Measurements from ENCODE around the gene HOOK1. TPM values are rescaled to one million over a fixed set of nuclear protein-coding genes. Genes with fewer than 3 reads are reported as not detected.
"Not testable (repeated sequence)": the region's sequence is repeated elsewhere in the genome, so short reads cannot be mapped to it uniquely, and the experiment has no call there.

The HOOK1 gene
- polyA plus RNA-seq, 3 donors, result 59.0 to 98.5 (median 66.4) TPM

DNA sequence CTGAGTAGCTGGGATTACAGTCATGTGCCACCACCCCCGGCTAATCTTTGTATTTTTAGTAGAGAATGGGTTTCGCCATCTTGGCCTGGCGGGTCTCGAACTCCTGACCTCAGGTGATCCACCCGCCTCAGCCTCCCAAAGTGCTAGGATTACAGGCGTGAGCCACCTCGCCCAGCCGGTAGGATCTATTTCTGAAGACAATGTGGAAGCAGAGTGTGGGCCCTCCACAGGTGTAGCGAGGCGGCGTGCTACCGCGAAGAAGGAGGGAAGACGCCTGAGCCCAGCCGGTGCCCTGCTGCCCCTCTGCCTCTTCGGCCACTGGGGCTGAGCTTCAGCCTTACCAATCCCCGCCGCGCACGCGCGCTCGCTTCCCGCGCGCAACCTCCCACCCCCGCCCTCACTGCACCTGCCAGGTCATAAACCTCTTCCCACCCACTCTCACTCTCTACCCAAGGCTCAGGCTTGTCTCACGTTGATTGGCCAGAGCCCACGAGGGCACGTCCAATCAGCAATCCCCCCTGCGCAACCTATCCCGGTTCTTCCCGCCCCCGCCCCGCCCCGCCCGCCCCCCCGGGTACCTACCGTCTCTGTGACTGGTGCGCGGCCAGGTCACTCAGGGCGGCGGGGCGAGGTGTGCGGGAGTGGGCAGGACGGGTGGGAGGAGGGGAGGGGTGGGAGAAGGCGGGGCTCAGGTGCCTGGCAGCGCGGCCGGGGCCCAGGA lies 409 bp upstream of the HOOK1 start:
- DNase-seq, result peak; percentile 95

- DNase-seq, result no peak
Observed at GRCh38 chr1:59815892-59816291, 1.1 kb downstream of the HOOK1 start.

DNA sequence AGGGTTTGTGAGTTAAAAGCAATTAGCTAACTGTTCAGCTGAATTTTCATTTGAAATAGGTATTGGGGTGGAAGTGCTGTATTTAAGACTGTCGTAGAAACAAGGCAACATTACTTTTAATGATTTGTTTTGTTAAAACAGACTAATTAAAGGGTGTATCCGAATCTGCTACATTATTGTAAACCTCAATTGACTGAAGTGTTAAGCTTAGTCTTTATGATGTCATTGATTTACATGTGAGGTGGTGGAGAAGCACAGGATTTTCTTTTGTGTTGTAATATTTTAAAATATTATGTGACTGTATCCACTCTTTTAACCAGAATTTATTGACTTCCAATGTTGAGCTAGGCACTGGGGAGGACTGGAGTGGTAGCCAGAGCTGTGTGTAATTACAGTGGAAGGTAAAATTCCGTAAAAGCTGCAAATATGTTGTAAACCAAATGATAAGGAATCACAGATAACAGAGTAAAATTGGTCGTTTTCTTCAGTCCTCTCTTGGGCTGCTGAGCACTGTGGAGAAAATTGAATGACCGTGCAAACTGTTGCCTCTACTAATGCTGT lies 1.6 kb downstream of the HOOK1 start:
- DNase-seq, result no peak

GRCh38 chr1:59819566-59820438 lies 5.1 kb downstream of the HOOK1 start:
- no peak for DNase-seq

- no peak for DNase-seq
Observed at GRCh38 chr1:59827055-59827643, 12.4 kb downstream of the HOOK1 start.

- DNase-seq, result no peak
Observed at GRCh38 chr1:59828160-59828559, 13.4 kb downstream of the HOOK1 start.

GRCh38 chr1:59831529-59831928 lies 16.8 kb downstream of the HOOK1 start:
- no peak for DNase-seq

- DNase-seq, result no peak
Observed at GRCh38 chr1:59833022-59833421, 18.3 kb downstream of the HOOK1 start.

DNA sequence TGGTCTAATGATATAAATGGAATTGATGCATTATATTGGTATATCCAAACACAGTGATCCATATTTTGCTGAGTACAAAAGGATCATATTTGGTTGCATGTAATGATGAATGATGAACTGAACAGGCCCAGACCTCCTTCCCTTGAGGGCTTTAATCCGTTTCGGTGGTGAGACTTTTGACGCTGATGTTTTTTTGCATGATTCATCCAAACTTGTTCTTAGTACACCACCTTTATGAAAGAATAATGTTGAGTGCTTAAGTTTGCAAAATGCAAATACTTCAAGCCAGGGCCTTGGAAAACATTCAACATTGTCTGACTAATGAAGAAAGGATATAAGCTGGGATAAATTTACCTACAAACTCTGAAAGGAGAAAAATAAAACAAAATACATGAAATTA lies 19.2 kb downstream of the HOOK1 start:
- no peak for DNase-seq

GRCh38 chr1:59837857-59838256 lies 23.1 kb downstream of the HOOK1 start:
- not testable (repeated sequence) for DNase-seq

GRCh38 chr1:59845091-59845490 lies 30.3 kb downstream of the HOOK1 start:
- no peak for DNase-seq

DNA sequence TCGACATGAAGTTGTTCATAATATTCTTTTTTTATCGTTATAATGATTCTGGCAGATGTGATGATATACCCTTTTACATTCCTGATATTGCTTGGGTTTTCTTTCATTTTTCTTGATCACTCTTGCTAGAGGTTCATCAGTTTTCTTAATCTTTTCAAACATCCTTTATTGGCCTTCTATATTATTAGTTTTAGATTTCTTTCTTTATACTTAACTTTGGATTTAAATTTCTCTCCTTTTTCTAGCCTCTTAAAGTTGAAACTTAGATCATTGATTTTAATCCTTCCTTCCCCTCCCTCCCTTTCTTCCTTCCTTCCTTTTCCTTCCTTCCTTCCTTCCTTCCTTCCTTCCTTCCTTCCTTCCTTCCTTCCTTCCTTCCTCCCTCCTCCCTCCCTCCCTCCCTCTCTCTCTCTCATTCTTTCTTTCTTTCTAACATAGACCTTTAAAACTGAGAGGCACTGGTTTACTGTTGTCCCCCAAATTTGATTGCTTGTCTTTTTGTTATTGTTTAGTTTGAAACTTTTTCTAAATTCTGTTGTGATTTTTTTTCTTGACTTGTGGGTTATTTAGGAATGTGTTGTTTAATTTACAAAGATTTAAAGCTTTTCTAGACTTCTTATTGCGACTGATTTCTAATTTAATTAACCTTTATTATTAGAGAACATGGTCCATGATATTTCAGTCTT lies 31.6 kb downstream of the HOOK1 start:
- no peak for DNase-seq

- no peak for DNase-seq
Observed at GRCh38 chr1:59846895-59847282, 32.1 kb downstream of the HOOK1 start.

DNA sequence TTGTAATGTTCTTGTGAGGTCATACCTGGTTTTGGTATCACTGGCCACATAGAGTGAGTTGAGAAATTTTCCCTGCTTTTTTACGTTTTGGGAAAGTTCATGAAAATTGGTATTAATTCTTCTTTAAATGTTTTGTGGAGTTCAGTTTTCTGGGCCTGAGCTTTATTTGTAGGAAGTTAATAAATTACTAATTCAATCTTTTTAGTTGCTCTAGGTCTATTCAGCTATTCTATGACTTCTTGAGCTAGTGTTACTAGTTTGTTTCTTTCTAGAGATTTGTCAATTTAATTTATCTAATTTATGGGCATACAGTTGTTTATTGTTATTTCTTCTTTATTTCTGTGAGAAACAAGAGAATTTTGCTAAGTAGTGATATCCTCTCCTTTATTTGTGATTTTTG lies 37.4 kb downstream of the HOOK1 start:
- no peak for DNase-seq

GRCh38 chr1:59855297-59855696 lies 40.5 kb downstream of the HOOK1 start:
- DNase-seq, result not testable (repeated sequence)

DNA sequence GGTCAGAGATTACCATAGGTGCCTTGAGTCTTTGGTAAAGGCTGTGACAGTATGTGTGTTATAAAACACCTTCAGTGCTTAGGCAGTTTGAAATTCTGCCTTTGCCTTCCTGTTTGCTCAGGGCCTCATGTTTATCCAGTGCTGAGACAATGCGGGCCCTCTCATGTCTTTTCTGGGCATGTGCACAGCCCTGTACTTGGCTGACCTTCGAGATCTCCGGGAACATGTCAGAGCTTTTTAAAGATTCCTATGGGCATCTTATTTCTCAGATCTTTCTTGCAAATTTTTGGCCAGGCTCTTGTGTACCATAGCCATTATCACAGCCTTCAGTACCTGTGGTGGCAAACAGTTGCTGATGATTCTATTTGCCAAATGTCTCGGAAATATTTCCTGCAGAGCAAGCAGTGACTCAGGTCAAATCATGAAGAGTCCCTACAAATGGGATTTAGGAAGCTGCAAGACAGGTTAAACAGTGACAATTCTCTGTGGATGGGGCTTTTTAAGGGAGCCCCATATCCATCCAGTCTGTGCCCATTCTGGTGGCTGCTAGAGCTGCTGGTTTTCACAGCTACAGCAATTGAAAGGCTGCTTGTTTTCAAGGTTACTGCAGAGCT lies 42.1 kb downstream of the HOOK1 start:
- no peak for DNase-seq

GRCh38 chr1:59857679-59858354 lies 43.1 kb downstream of the HOOK1 start:
- no peak for DNase-seq

- DNase-seq, result no peak
Observed at GRCh38 chr1:59866462-59866861, 51.7 kb downstream of the HOOK1 start.

DNA sequence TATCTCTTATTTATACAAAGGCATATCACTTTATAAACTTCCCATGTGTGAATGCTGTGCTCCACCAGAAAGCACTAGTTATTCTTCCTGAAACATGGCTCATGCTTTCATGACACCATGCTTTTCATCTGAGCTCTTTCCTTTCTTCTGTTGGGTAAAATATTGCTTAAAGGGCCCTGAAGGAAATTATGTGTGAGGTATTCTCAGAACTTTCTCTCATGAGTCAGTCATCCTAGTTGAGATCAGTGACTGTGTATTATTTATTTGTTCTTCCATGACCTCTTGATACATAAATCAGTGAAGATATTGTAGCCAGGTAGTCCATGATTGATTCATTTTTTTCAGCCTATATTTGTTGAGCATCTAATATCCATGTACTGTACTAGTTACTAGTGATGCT lies 57.0 kb downstream of the HOOK1 start:
- no peak for DNase-seq

- DNase-seq, result no peak
Observed at GRCh38 chr1:59877108-59877682, 62.4 kb downstream of the HOOK1 start.

GRCh38 chr1:59878370-59878769 lies 63.6 kb downstream of the HOOK1 start:
- no peak for DNase-seq
